ENCODE data around the gene ISG15. TPM values are rescaled to one million over a fixed set of nuclear protein-coding genes. Genes with fewer than 3 reads are reported as not detected.
"Not testable (repeated sequence)": the region's sequence is repeated elsewhere in the genome, so short reads cannot be mapped to it uniquely, and the experiment has no call there.

The ISG15 gene
- total and polyA plus RNA-seq, 12 donors: 1.7 to 308 (median 24.3) TPM

DNA sequence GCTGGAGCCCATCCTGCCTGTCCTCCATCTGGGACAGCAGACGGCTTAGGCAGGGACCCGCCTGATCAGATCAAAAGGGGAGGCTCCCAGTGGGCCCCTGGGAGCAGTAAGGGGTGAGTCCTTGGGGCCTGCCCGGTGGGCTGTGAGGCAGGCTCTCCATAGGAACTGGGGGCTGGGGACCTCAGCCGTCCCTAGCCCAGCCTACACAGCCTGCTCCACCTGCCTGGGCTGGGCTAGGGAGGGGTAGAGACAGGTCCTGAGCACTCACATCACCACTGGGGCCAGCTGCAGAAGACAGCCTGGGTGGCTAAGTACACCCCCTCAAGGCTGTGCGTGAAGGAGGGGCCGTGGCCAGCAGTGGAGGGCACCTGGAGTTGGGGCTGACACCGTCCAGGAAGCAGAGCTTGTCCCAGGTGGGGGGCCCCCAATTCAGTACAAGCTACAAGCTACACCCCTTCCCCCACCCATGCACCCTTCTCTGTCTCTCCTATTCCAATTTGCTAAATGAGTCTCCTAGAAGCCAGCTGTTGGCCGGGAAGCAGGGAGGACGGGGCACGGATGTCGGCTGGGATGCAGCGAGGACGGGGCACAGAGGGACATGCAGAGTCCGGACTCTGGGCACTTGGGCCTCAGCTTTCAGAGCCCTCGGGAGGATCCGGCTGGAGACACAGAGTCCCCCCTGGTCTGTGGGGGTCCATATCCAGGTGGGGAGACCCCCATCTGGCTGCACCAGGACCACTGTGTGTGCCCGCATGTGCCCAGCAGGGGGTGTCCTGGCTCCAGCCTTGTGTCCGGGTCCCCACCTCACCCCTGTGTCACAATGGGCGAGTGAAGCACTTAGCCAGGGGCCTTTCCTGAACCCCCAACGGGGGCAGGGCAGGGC is 1.7 kb downstream of the ISG15 start:
- no peaks in the 10 kb centered on the region for H3K36me3 ChIP-seq (replicated peaks in 1 of 2)
- DNase-seq: no peak
- TF ChIP-seq POLR2A (IDR thresholded peaks at IDR 0.05): no peak
- TF ChIP-seq, protein P1, sequence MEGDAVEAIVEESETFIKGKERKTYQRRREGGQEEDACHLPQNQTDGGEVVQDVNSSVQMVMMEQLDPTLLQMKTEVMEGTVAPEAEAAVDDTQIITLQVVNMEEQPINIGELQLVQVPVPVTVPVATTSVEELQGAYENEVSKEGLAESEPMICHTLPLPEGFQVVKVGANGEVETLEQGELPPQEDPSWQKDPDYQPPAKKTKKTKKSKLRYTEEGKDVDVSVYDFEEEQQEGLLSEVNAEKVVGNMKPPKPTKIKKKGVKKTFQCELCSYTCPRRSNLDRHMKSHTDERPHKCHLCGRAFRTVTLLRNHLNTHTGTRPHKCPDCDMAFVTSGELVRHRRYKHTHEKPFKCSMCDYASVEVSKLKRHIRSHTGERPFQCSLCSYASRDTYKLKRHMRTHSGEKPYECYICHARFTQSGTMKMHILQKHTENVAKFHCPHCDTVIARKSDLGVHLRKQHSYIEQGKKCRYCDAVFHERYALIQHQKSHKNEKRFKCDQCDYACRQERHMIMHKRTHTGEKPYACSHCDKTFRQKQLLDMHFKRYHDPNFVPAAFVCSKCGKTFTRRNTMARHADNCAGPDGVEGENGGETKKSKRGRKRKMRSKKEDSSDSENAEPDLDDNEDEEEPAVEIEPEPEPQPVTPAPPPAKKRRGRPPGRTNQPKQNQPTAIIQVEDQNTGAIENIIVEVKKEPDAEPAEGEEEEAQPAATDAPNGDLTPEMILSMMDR (IDR thresholded peaks at IDR 0.05): peak in 1 of 6 experiments; percentile 20
- no peaks in the 10 kb centered on the region for H3K9me3 ChIP-seq (replicated peaks in 1 of 3)
- WGBS, 4 donors: 74 to 82% (median 77%) methylated on average over 5 to 20 of the region's 20 CpGs
- intact Hi-C loops (cut with DNase I): no loop called here
- H3K27me3 ChIP-seq: no peaks in the 10 kb centered on the region
- no peak overlapping the region for H3K27ac ChIP-seq
- no peak overlapping the region for H3K4me3 ChIP-seq
- H3K4me1 ChIP-seq (replicated peaks in 1 of 2): peaks cover 0 to 19% of the 10 kb centered on the region in 2 donors

DNA sequence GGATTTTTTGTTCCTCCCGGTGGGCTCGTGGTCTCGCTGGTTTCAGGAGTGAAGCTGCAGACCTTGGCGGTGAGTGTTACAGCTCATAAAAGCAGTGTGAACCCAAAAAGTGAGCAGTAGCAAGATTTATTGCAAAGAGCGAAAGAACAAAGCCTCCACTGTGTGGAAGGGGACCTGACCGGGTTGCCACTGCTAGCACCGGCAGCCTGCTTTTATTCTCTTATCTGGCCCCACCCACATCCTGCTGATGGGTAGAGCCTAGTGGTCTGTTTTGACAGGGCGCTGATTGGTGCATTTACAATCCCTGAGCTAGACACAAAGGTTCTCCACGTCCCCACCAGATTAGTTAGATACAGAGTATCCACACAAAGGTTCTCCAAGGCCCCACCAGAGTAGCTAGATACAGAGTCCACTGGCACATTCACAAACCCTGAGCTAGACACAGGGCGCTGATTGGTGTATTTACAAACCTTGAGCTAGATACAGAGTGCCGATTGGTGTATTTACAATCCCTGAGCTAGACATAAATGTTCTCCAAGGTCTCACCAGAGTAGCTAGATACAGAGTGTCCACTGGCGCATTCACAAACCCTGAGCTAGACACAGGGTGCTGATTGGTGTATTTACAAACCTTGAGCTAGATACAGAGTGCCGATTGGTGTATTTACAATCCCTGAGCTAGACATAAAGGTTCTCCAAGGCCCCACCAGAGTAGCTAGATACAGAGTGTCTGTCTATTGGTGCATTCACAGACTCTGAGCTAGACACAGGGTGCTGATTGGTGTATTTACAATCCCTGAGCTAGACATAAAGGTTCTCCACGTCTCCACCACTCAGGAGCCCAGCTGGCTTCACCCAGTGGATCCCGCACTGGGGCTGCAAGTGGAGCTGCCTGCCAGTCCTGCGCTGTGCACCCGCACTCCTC is 4.4 kb downstream of the ISG15 start:
- H3K4me1 ChIP-seq (replicated peaks in 1 of 2): peaks cover 12 to 28% of the 10 kb centered on the region in 2 donors
- WGBS, 4 donors: 74 to 81% (median 77%) methylated on average over 12 to 17 of the region's 17 CpGs
- DNase-seq; H3K27ac ChIP-seq; H3K27me3 ChIP-seq; H3K4me3 ChIP-seq; H3K36me3 ChIP-seq (replicated peaks in 1 of 2); intact Hi-C loops (cut with DNase I); H3K9me3 ChIP-seq (replicated peaks in 1 of 3): not testable (repeated sequence)

DNA sequence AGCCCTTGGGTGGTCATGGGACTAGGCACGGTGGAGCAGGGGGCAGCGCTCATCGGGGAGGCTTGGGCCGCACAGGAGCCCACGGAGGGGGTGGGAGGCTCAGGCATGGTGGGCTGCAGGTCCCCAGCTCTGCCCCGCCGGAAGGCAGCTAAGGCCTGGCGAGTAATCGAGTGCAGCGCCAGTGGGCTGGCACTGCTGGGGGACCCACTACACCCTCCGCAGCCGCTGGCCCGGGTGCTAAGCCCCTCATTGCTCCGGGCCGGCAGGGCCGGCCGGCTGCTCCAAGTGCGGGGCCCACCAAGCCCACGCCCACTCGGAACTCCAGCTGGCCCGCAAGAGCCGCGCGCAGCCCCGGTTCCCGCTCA is 5.0 kb downstream of the ISG15 start:
- H3K27ac ChIP-seq; H3K36me3 ChIP-seq (replicated peaks in 1 of 2); H3K4me3 ChIP-seq; DNase-seq; intact Hi-C loops (cut with DNase I); H3K27me3 ChIP-seq; H3K9me3 ChIP-seq (replicated peaks in 1 of 3): not testable (repeated sequence)
- H3K4me1 ChIP-seq (replicated peaks in 1 of 2): peaks cover 12 to 27% of the 10 kb centered on the region in 2 donors
- 87 to 93% (median 89%) methylated on average over 9 to 26 of the region's 26 CpGs; no CpG with 5 or more reads in 1 of the 4 donors for WGBS, 4 donors

DNA sequence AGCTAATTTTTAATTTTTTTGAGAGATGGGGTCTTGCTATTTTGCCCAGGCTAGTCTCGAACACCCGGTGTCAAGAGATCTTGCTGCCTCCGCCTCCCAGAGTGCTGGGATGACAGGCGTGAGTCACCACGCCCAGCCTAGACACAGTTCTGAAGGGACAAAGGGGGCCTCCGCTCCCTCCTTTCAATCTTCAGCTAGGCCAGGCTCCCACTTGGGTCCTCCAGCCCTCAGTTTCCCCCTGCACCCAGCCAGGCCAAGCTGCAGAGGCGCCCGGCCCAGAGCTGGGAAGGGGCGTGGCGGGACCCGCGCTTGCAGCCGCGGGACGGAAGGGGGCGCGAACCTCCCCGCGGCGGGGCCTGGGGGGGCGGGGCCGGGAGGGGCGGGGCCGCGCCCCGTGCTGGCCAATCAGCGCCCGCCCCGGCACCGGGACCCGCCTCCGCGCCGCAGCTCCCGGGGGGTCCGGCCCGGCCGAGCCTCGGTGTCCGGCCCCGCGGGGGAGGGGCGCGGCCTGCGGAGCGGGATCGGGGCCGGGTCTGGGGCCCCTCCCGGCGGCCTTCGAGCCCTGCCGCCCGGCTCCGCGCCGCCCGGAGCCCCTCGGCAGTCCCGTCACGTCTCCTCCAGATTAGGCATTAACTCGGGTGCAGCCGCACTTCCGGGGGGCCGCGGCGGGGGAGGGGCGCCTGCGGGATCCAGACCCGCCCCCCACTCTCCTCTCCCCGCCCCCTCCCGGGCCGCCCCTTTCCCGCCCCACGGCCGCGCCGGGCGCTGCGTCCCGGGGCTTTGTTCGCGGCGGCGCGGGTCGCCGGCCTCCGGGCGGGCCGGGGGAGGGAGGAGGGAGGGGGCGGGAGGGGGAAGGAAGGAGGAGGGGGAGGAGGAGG is 6.1 kb downstream of the ISG15 start:
- peak; percentile 80 to 88 (median 82) for DNase-seq
- H3K27ac ChIP-seq: peak overlapping the region in 3 of 5 donors; percentile 64 to 96 (median 75)

More for the DNA sequence above, 6.1 kb downstream of the ISG15 start:
- Histone ChIP-seq H3K9me3 (replicated peaks in 1 of 3) (no peaks in the 10 kb centered on the region), H3K27me3 (peaks cover 13% of the 10 kb centered on the region), H3K36me3 (replicated peaks in 1 of 2) (no peaks in the 10 kb centered on the region), H3K4me1 (replicated peaks in 1 of 2) (peaks cover 12 to 18% of the 10 kb centered on the region in 2 donors), H3K4me3 (peak overlapping the region in 2 of 4 donors; percentile 43 to 97)
- intact Hi-C loops (cut with DNase I): no loop called here
- TF ChIP-seq, protein P1 (IDR thresholded peaks at IDR 0.05): peak in 5 of 6 experiments; percentile 22 to 49 (median 33)
- TF ChIP-seq POLR2A (IDR thresholded peaks at IDR 0.05): no peak
- WGBS, 4 donors: 2 to 10% (median 4%) methylated on average over 6 to 70 of the region's 91 CpGs
